H9 (cell line): Measurements from ENCODE around the gene SETD7. TPM values are rescaled to one million over a fixed set of nuclear protein-coding genes. Genes with fewer than 3 reads are reported as not detected.

ENCODE experiments used
- DNase-seq: peaks from one replicate; pipeline ENCODE4 v3.0.0-alpha.2; 2017
- H2AFZ ChIP-seq: one replicate; pipeline ENCODE4 v1.6.1; 2013; ENCODE audit warnings: mild to moderate bottlenecking, low read length, control low read depth, moderate library complexity
- H2AK5ac ChIP-seq: 2 replicates; pipeline ENCODE4 v1.6.1; 2013; ENCODE audit warnings: low read length, control low read depth, mixed read lengths; ENCODE audit not compliant: insufficient read length
- H2BK120ac ChIP-seq: one replicate; pipeline ENCODE4 v1.6.1; 2013; ENCODE audit warnings: low read depth, mild to moderate bottlenecking, low read length, control low read depth, inconsistent platforms; ENCODE audit not compliant: poor library complexity, severe bottlenecking
- H2BK12ac ChIP-seq: 2 replicates; pipeline ENCODE4 v1.6.1; 2013; ENCODE audit warnings: low read length, control low read depth, mixed read lengths, low read depth; ENCODE audit not compliant: insufficient read length
- H2BK15ac ChIP-seq: 2 replicates; pipeline ENCODE4 v1.6.1; 2013; ENCODE audit warnings: low read depth, low read length, control low read depth
- H2BK20ac ChIP-seq: one replicate; pipeline ENCODE4 v1.6.1; 2013; ENCODE audit warnings: low read depth, mild to moderate bottlenecking, low read length, control low read depth, inconsistent platforms; ENCODE audit not compliant: poor library complexity, severe bottlenecking
- H2BK5ac ChIP-seq: 2 replicates; pipeline ENCODE4 v1.6.1; 2013; ENCODE audit warnings: low read length, control low read depth, mixed read lengths; ENCODE audit not compliant: insufficient read length
- H3K14ac ChIP-seq: 2 replicates; pipeline ENCODE4 v1.6.1; 2013; ENCODE audit warnings: low read length, control low read depth; ENCODE audit not compliant: insufficient read depth
- H3K18ac ChIP-seq: 2 replicates; pipeline ENCODE4 v1.6.1; 2013; ENCODE audit warnings: low read depth, mild to moderate bottlenecking, mixed read lengths, low read length, control low read depth; ENCODE audit not compliant: insufficient read length
- H3K23ac ChIP-seq: 2 replicates; pipeline ENCODE4 v1.6.1; 2013; ENCODE audit warnings: low read length, control low read depth, mixed read lengths, low read depth; ENCODE audit not compliant: insufficient read length
- H3K23me2 ChIP-seq: 2 replicates; pipeline ENCODE4 v1.6.1; 2013; ENCODE audit warnings: low read depth, mild to moderate bottlenecking, mixed read lengths, low read length, control low read depth; ENCODE audit not compliant: insufficient read length, poor library complexity, severe bottlenecking
- H3K27ac ChIP-seq: 2 replicates; pipeline ENCODE4 v1.5.1; 2013; ENCODE audit warnings: low read length, control low read depth, mixed read lengths, low read depth; ENCODE audit not compliant: insufficient read length
- H3K27me3 ChIP-seq: 2 replicates; pipeline ENCODE4 v1.6.1; 2013; ENCODE audit warnings: low read length, control low read depth, inconsistent platforms; ENCODE audit not compliant: insufficient read depth
- H3K4ac ChIP-seq: 2 replicates; pipeline ENCODE4 v1.6.1; 2013; ENCODE audit warnings: low read depth, mild to moderate bottlenecking, control low read depth, inconsistent platforms, low read length, moderate library complexity
- H3K4me1 ChIP-seq: 2 replicates; pipeline ENCODE4 v1.6.1; 2013; ENCODE audit warnings: low read length, control low read depth, inconsistent platforms; ENCODE audit not compliant: insufficient read depth
- H3K4me2 ChIP-seq: 2 replicates; pipeline ENCODE4 v1.6.1; 2013; ENCODE audit warnings: low read length, control low read depth, mixed read lengths; ENCODE audit not compliant: insufficient read length, insufficient read depth
- H3K56ac ChIP-seq: 2 replicates; pipeline ENCODE4 v1.6.1; 2013; ENCODE audit warnings: low read depth, mild to moderate bottlenecking, mixed read lengths, low read length, control low read depth; ENCODE audit not compliant: insufficient read length
- H3K79me1 ChIP-seq: 2 replicates; pipeline ENCODE4 v1.6.1; 2013; ENCODE audit warnings: low read depth, mild to moderate bottlenecking, moderate library complexity, low read length, control low read depth, inconsistent platforms; ENCODE audit not compliant: insufficient read depth, poor library complexity, severe bottlenecking
- H3K79me2 ChIP-seq: 2 replicates; pipeline ENCODE4 v1.6.1; 2013; ENCODE audit warnings: low read length, control low read depth, inconsistent platforms; ENCODE audit not compliant: insufficient read depth
- H3K9ac ChIP-seq: 2 replicates; pipeline ENCODE4 v1.6.1; 2013; ENCODE audit warnings: low read length, control low read depth, mixed read lengths; ENCODE audit not compliant: insufficient read length; ENCODE audit errors: extremely low read depth
- H3K9me3 ChIP-seq: one replicate; pipeline ENCODE4 v1.6.1; 2013; ENCODE audit warnings: low read depth, low read length, inconsistent platforms; ENCODE audit not compliant: control insufficient read depth
- H3T11ph ChIP-seq: one replicate; pipeline ENCODE4 v1.6.1; 2013; ENCODE audit warnings: mild to moderate bottlenecking, low read length, control low read depth, inconsistent platforms
- H4K20me1 ChIP-seq: one replicate; pipeline ENCODE4 v1.6.1; 2013; ENCODE audit not compliant: control insufficient read depth, insufficient read length, insufficient read depth
- H4K5ac ChIP-seq: 2 replicates; pipeline ENCODE4 v1.6.1; 2013; ENCODE audit warnings: low read depth, mild to moderate bottlenecking, mixed read lengths, low read length, control low read depth; ENCODE audit not compliant: insufficient read length
- H4K8ac ChIP-seq: replicated peaks from 2 replicates; pipeline ENCODE4 v1.6.1; 2013; ENCODE audit warnings: low read length, control low read depth, mixed read lengths, low read depth; ENCODE audit not compliant: insufficient read length
- H4K91ac ChIP-seq: 2 replicates; pipeline ENCODE4 v1.6.1; 2013; ENCODE audit warnings: low read depth, mild to moderate bottlenecking, moderate library complexity, mixed read lengths, low read length, control low read depth; ENCODE audit not compliant: insufficient read length
- H3K27ac Mint-ChIP-seq, 3 experiments: 2 replicates in 2 of 3; 3 replicates in 1 of 3; pipeline ENCODE4 v1.8.0; 2020 to 2021; ENCODE audit warnings: mixed read lengths in 3 of 3, mild to moderate bottlenecking in 1 of 3, moderate library complexity in 1 of 3
- H3K27me3 Mint-ChIP-seq: 2 replicates; pipeline ENCODE4 v1.8.0; 2021; ENCODE audit warnings: low read depth, mild to moderate bottlenecking, moderate library complexity, mixed read lengths
- H3K36me3 Mint-ChIP-seq, 3 experiments: 2 replicates in 2 of 3; 3 replicates in 1 of 3; pipeline ENCODE4 v1.8.0; 2020 to 2021; ENCODE audit warnings: low read depth in 3 of 3, mixed read lengths in 3 of 3; ENCODE audit not compliant: insufficient read depth in 1 of 3
- H3K4me1 Mint-ChIP-seq, 2 experiments: 2 replicates each; pipeline ENCODE4 v1.8.0; 2020; ENCODE audit warnings: mixed read lengths in 2 of 2
- H3K4me3 Mint-ChIP-seq, 2 experiments: 2 replicates in 1 of 2; 3 replicates in 1 of 2; pipeline ENCODE4 v1.8.0; 2020 to 2021; ENCODE audit warnings: mild to moderate bottlenecking in 2 of 2, mixed read lengths in 2 of 2, moderate library complexity in 1 of 2
- H3K9me3 Mint-ChIP-seq, 2 experiments: 2 replicates in 1 of 2; 3 replicates in 1 of 2; pipeline ENCODE4 v1.8.0; 2020; ENCODE audit warnings: mild to moderate bottlenecking in 2 of 2, mixed read lengths in 2 of 2, moderate library complexity in 1 of 2
- WGBS: extraction: QIAGEN DNeasy Blood & Tissue Kit; methylation state at CpG from one replicate; pipeline ENCODE4 v1.1.7; 2013; ENCODE audit warnings: missing lambda C conversion rate, low lambda C conversion rate, mixed read lengths; ENCODE audit not compliant: insufficient read length; ENCODE audit errors: extremely low coverage; 5-methylcytosine and 5-hydroxymethylcytosine counted together
- total RNA-seq: library from RNA; stranded (reverse); gene quantifications from 2 replicates; pipeline ENCODE4 v1.2.1, GENCODE V29; 2021
- TF ChIP-seq, protein P1 (sequence below): fragments of 200-600 bp; sonication (generic); conservative IDR thresholded peaks from 3 replicates; pipeline ENCODE4 v1.8.0; 2021; ENCODE audit warnings: antibody characterized with exemption, mild to moderate bottlenecking

Gene SETD7
- total RNA-seq, 1 experiment from 2014 or later, result 1.5 TPM

DNA sequence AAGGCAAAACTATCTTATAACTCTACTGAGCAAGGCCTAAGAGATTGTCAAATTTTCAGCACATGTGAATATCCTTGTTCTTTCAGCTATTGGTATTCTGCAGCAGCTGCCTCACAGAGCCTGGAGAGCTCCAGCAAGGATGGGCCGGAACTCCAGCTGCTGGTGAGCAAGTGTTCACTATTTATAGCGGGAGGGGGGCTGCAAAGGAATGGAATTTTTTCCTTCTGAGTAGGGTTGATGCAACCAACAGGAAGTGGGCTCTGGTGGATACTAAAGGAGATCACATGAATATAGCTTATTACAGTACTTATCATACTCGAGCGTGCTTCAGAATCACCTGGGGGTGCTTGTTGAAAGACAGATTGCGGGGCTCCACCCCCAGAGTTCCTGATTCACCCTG lies 20.2 kb upstream of the SETD7 start:
- Histone ChIP-seq H4K20me1 (no peaks in the 10 kb centered on the region), H2AFZ (no peak overlapping the region), H3K9me3 (no peaks in the 10 kb centered on the region), H2BK5ac (no peak overlapping the region), H3K79me2 (no peaks in the 10 kb centered on the region), H2AK5ac (no peak overlapping the region), H4K5ac (no peak overlapping the region), H3K18ac (no peak overlapping the region), H2BK20ac (no peak overlapping the region), H3K9ac (no peak overlapping the region), H2BK15ac (no peak overlapping the region), H3K27ac (no peak overlapping the region), H3K23me2 (no peaks in the 10 kb centered on the region), H3K4ac (no peak overlapping the region), H3T11ph (no peak overlapping the region), H4K91ac (no peak overlapping the region), H3K56ac (no peak overlapping the region), H3K4me2 (no peak overlapping the region), H3K14ac (no peak overlapping the region), H3K27me3 (peaks cover 6% of the 10 kb centered on the region; the same call in 1 of the 2 replicates), H2BK120ac (no peak overlapping the region), H3K79me1 (no peaks in the 10 kb centered on the region), H3K23ac (no peak overlapping the region), H3K4me1 (no peaks in the 10 kb centered on the region), H2BK12ac (no peak overlapping the region), H4K8ac (no peak overlapping the region)
- Mint-ChIP-seq H3K36me3 (no peaks in the 10 kb centered on the region), H3K27ac (no peak overlapping the region), H3K4me1 (peaks cover 17 to 22% of the 10 kb centered on the region in 2 experiments), H3K4me3 (no peak overlapping the region), H3K9me3 (no peaks in the 10 kb centered on the region), H3K27me3 (peaks cover 88% of the 10 kb centered on the region)
- DNase-seq, result no peak
- TF ChIP-seq, protein P1, sequence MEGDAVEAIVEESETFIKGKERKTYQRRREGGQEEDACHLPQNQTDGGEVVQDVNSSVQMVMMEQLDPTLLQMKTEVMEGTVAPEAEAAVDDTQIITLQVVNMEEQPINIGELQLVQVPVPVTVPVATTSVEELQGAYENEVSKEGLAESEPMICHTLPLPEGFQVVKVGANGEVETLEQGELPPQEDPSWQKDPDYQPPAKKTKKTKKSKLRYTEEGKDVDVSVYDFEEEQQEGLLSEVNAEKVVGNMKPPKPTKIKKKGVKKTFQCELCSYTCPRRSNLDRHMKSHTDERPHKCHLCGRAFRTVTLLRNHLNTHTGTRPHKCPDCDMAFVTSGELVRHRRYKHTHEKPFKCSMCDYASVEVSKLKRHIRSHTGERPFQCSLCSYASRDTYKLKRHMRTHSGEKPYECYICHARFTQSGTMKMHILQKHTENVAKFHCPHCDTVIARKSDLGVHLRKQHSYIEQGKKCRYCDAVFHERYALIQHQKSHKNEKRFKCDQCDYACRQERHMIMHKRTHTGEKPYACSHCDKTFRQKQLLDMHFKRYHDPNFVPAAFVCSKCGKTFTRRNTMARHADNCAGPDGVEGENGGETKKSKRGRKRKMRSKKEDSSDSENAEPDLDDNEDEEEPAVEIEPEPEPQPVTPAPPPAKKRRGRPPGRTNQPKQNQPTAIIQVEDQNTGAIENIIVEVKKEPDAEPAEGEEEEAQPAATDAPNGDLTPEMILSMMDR, result no peak
- WGBS, result no CpG with 5 or more reads among the region's 5 CpGs
